K562 (cell line): ENCODE data around the gene ANKRD27. TPM values are rescaled to one million over a fixed set of nuclear protein-coding genes. Genes with fewer than 3 reads are reported as not detected.

Experiments
- CAMTA2 ChIP-seq: fragments of 250-450 bp; sonication (Bioruptor Pico); conservative IDR thresholded peaks from 2 replicates; pipeline ENCODE4 v1.5.1; 2022
- CTBP1 ChIP-seq: fragments of 450-650 bp; IDR thresholded peaks from 2 replicates; pipeline ENCODE4 v1.6.1; 2016; ENCODE audit warnings: borderline replicate concordance
- FOXK2 ChIP-seq, 2 experiments: fragments of 450-650 bp; IDR thresholded peaks in 1 of 2; conservative IDR thresholded peaks in 1 of 2; 2 replicates each; pipeline ENCODE4 v1.6.1; 2016; ENCODE audit warnings: low read depth in 2 of 2, mild to moderate bottlenecking in 1 of 2
- MYNN ChIP-seq, 2 experiments: sonication (generic); formaldehyde crosslinking in 1 of 2; IDR thresholded peaks; 2 replicates each; pipeline versions ENCODE4 v1.5.0 to v1.6.1; 2016 to 2020; ENCODE audit warnings: antibody characterized with exemption in 1 of 2, missing genetic modification reagents in 1 of 2
- SMARCC2 ChIP-seq: fragments of 450-650 bp; IDR thresholded peaks from 2 replicates; pipeline ENCODE4 v1.6.1; 2017; ENCODE audit warnings: antibody characterized with exemption, moderate library complexity, mild to moderate bottlenecking, low read depth
- SMARCE1 ChIP-seq: fragments of 450-650 bp; IDR thresholded peaks from 2 replicates; pipeline ENCODE4 v1.7.1; 2016; ENCODE audit warnings: mild to moderate bottlenecking
- SRSF9 ChIP-seq: fragments of 200-400 bp; formaldehyde crosslinking; IDR thresholded peaks from 2 replicates; pipeline ENCODE4 v1.6.1; 2017; ENCODE audit warnings: low read depth, low read length, borderline replicate concordance
- polyA plus RNA-seq, 8 experiments: library from polyadenylated mRNA; depleted of rRNA in 4 of 8; stranded (reverse) in 5 of 8; unstranded in 3 of 8; fragments of >200 nt; fragmentation: Nextera tagmentation in 2 of 8; fragmentation: Illumina TruSeq in 1 of 8; extraction: Ambion mirVana in 2 of 8; extraction: Trizol in 1 of 8; gene quantifications; 2 replicates each; pipeline versions ENCODE4 v1.2.1 to v1.2.3, GENCODE V29; 2011 to 2014; ENCODE audit warnings: inconsistent platforms in 1 of 8, missing spikeins in 1 of 8
- total RNA-seq, 7 experiments: library from RNA; depleted of rRNA in 6 of 7; stranded (reverse); fragments of >200 nt in 6 of 7; fragmentation: Illumina TruSeq in 2 of 7; extraction: Trizol in 2 of 7; gene quantifications; 2 replicates each; pipeline versions ENCODE4 v1.2.1 to v1.2.3, GENCODE V29; 2011 to 2021; ENCODE audit warnings: low replicate concordance in 1 of 7
- TF ChIP-seq, protein P1 (sequence below): fragments of 450-650 bp; IDR thresholded peaks from 2 replicates; pipeline ENCODE4 v1.6.1; 2016; ENCODE audit warnings: mild to moderate bottlenecking, moderate library complexity
- TF ChIP-seq, protein P2 (sequence below): sonication (generic); formaldehyde crosslinking; IDR thresholded peaks from 2 replicates; pipeline ENCODE4 v1.4.0; 2020; ENCODE audit warnings: mild to moderate bottlenecking, missing genetic modification reagents
- TF ChIP-seq, protein P3 (sequence below), 2 experiments: fragments of 200-800 bp in 1 of 2; sonication (Bioruptor generic) in 1 of 2; sonication (generic) in 1 of 2; formaldehyde crosslinking in 1 of 2; IDR thresholded peaks in 1 of 2; conservative IDR thresholded peaks in 1 of 2; 2 replicates each; pipeline versions ENCODE4 v1.5.0 to v1.6.1; 2016 to 2020; ENCODE audit warnings: missing compliant biosample characterization in 1 of 2, missing genetic modification characterization in 1 of 2, missing genetic modification reagents in 1 of 2
- TF ChIP-seq, protein P4 (sequence below): fragments of 250-450 bp; sonication (Bioruptor Pico); IDR thresholded peaks from 2 replicates; pipeline ENCODE4 v1.4.0; 2020

The ANKRD27 gene
- total and polyA plus RNA-seq, 9 of the 15 experiments (the other 6 are each of a cell fraction or from before 2014, with no cell fraction given), result 5.3 to 71.3 (median 54.2) TPM

DNA sequence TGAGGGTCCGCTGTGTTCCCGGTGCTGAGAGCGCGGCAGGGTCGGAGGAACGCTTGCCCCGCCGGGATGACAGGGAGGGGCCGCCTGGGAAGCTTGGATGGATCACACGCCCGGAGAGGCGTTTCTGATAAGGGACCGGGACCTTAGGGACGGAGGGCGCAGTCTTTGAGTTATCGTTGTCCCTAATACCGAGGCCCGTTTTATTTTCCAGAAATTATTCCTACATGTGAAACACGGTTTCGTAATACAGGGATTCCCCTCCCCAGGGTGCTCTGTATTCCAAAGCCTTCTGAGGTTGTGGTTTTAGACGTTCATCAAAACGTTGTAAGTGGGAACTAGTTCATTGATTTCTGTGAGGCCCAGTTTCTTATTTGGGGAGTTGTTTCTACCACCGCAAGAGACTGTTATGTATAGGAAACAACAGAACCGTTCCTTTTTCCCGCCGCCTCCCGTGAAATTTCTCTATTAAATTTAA lies 93.2 kb downstream of the ANKRD27 start (continued):
- TF ChIP-seq, protein P1, sequence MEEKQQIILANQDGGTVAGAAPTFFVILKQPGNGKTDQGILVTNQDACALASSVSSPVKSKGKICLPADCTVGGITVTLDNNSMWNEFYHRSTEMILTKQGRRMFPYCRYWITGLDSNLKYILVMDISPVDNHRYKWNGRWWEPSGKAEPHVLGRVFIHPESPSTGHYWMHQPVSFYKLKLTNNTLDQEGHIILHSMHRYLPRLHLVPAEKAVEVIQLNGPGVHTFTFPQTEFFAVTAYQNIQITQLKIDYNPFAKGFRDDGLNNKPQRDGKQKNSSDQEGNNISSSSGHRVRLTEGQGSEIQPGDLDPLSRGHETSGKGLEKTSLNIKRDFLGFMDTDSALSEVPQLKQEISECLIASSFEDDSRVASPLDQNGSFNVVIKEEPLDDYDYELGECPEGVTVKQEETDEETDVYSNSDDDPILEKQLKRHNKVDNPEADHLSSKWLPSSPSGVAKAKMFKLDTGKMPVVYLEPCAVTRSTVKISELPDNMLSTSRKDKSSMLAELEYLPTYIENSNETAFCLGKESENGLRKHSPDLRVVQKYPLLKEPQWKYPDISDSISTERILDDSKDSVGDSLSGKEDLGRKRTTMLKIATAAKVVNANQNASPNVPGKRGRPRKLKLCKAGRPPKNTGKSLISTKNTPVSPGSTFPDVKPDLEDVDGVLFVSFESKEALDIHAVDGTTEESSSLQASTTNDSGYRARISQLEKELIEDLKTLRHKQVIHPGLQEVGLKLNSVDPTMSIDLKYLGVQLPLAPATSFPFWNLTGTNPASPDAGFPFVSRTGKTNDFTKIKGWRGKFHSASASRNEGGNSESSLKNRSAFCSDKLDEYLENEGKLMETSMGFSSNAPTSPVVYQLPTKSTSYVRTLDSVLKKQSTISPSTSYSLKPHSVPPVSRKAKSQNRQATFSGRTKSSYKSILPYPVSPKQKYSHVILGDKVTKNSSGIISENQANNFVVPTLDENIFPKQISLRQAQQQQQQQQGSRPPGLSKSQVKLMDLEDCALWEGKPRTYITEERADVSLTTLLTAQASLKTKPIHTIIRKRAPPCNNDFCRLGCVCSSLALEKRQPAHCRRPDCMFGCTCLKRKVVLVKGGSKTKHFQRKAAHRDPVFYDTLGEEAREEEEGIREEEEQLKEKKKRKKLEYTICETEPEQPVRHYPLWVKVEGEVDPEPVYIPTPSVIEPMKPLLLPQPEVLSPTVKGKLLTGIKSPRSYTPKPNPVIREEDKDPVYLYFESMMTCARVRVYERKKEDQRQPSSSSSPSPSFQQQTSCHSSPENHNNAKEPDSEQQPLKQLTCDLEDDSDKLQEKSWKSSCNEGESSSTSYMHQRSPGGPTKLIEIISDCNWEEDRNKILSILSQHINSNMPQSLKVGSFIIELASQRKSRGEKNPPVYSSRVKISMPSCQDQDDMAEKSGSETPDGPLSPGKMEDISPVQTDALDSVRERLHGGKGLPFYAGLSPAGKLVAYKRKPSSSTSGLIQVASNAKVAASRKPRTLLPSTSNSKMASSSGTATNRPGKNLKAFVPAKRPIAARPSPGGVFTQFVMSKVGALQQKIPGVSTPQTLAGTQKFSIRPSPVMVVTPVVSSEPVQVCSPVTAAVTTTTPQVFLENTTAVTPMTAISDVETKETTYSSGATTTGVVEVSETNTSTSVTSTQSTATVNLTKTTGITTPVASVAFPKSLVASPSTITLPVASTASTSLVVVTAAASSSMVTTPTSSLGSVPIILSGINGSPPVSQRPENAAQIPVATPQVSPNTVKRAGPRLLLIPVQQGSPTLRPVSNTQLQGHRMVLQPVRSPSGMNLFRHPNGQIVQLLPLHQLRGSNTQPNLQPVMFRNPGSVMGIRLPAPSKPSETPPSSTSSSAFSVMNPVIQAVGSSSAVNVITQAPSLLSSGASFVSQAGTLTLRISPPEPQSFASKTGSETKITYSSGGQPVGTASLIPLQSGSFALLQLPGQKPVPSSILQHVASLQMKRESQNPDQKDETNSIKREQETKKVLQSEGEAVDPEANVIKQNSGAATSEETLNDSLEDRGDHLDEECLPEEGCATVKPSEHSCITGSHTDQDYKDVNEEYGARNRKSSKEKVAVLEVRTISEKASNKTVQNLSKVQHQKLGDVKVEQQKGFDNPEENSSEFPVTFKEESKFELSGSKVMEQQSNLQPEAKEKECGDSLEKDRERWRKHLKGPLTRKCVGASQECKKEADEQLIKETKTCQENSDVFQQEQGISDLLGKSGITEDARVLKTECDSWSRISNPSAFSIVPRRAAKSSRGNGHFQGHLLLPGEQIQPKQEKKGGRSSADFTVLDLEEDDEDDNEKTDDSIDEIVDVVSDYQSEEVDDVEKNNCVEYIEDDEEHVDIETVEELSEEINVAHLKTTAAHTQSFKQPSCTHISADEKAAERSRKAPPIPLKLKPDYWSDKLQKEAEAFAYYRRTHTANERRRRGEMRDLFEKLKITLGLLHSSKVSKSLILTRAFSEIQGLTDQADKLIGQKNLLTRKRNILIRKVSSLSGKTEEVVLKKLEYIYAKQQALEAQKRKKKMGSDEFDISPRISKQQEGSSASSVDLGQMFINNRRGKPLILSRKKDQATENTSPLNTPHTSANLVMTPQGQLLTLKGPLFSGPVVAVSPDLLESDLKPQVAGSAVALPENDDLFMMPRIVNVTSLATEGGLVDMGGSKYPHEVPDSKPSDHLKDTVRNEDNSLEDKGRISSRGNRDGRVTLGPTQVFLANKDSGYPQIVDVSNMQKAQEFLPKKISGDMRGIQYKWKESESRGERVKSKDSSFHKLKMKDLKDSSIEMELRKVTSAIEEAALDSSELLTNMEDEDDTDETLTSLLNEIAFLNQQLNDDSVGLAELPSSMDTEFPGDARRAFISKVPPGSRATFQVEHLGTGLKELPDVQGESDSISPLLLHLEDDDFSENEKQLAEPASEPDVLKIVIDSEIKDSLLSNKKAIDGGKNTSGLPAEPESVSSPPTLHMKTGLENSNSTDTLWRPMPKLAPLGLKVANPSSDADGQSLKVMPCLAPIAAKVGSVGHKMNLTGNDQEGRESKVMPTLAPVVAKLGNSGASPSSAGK, result 0 out of 2 replicates have a peak, but pooled peaks have one; percentile 4
- TF ChIP-seq SMARCC2 (no peak), MYNN (IDR thresholded peaks at IDR 0.05) (no peak), MYNN (CRISPR knock-in tag; IDR thresholded peaks at IDR 0.05) (no peak), SRSF9 (no peak), SMARCE1 (peak; percentile 37; the same call in 1 of the 2 replicates), CAMTA2 (CRISPR knock-in tag) (no peak), CTBP1 (no peak), FOXK2 (conservative IDR thresholded peaks at IDR 0.05 in 1 of 2, IDR thresholded peaks at IDR 0.05 in 1 of 2; ENCODE audit: low read depth in 2 of 2) (no peak)
- TF ChIP-seq, protein P2, sequence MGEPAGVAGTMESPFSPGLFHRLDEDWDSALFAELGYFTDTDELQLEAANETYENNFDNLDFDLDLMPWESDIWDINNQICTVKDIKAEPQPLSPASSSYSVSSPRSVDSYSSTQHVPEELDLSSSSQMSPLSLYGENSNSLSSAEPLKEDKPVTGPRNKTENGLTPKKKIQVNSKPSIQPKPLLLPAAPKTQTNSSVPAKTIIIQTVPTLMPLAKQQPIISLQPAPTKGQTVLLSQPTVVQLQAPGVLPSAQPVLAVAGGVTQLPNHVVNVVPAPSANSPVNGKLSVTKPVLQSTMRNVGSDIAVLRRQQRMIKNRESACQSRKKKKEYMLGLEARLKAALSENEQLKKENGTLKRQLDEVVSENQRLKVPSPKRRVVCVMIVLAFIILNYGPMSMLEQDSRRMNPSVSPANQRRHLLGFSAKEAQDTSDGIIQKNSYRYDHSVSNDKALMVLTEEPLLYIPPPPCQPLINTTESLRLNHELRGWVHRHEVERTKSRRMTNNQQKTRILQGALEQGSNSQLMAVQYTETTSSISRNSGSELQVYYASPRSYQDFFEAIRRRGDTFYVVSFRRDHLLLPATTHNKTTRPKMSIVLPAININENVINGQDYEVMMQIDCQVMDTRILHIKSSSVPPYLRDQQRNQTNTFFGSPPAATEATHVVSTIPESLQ (CRISPR knock-in tag), result no peak
- TF ChIP-seq, protein P3, sequence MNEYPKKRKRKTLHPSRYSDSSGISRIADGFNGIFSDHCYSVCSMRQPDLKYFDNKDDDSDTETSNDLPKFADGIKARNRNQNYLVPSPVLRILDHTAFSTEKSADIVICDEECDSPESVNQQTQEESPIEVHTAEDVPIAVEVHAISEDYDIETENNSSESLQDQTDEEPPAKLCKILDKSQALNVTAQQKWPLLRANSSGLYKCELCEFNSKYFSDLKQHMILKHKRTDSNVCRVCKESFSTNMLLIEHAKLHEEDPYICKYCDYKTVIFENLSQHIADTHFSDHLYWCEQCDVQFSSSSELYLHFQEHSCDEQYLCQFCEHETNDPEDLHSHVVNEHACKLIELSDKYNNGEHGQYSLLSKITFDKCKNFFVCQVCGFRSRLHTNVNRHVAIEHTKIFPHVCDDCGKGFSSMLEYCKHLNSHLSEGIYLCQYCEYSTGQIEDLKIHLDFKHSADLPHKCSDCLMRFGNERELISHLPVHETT (CRISPR knock-in tag; conservative IDR thresholded peaks at IDR 0.05 in 1 of 2, IDR thresholded peaks at IDR 0.05 in 1 of 2), result no peak
- TF ChIP-seq, protein P4, sequence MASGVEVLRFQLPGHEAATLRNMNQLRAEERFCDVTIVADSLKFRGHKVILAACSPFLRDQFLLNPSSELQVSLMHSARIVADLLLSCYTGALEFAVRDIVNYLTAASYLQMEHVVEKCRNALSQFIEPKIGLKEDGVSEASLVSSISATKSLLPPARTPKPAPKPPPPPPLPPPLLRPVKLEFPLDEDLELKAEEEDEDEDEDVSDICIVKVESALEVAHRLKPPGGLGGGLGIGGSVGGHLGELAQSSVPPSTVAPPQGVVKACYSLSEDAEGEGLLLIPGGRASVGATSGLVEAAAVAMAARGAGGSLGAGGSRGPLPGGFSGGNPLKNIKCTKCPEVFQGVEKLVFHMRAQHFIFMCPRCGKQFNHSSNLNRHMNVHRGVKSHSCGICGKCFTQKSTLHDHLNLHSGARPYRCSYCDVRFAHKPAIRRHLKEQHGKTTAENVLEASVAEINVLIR (CRISPR knock-in tag), result no peak
